Naive thymus-derived CD8-positive, alpha-beta T cell (primary cell): Measurements from ENCODE around the gene MAML3. TPM values are rescaled to one million over a fixed set of nuclear protein-coding genes. Genes with fewer than 3 reads are reported as not detected.

Source experiments
- ATAC-seq, 2 donors: fragments of 150-1000 bp; cut with Tn5 transposase in 1 of 2; sonication (Bioruptor Pico), chemical (Tn5 transposase) in 1 of 2; 1 replicate in 1 of 2; 2 replicates in 1 of 2; pipeline ENCODE4 v1.10.0; 2021; ENCODE audit warnings: mild to moderate bottlenecking in 2 of 2, moderate library complexity in 2 of 2
- POLR2A ChIA-PET: fragments of 350-600 bp; sonication (Branson Sonifier 250); formaldehyde crosslinking; loops from one replicate; lab custom pipeline; 2021; ENCODE audit warnings: antibody characterized with exemption; lab: Charles Lee
- DNase-seq, 10 donors: peaks; one replicate each; pipeline versions ENCODE4 v3.0.0 to v3.0.0-alpha.2; 2020 to 2022
- H3K27ac Mint-ChIP-seq, 10 donors: one replicate each; pipeline ENCODE4 v1.8.0; 2020 to 2022; ENCODE audit warnings: mild to moderate bottlenecking in 10 of 10, mixed read lengths in 10 of 10, moderate library complexity in 4 of 10, inconsistent platforms in 1 of 10
- H3K27me3 Mint-ChIP-seq, 5 donors: one replicate each; pipeline ENCODE4 v1.8.0; 2021 to 2022; ENCODE audit warnings: mixed read lengths in 5 of 5
- H3K36me3 Mint-ChIP-seq, 3 donors: one replicate each; pipeline ENCODE4 v1.8.0; 2020 to 2022; ENCODE audit warnings: mixed read lengths in 3 of 3, mild to moderate bottlenecking in 2 of 3, inconsistent platforms in 1 of 3
- H3K4me1 Mint-ChIP-seq, 4 donors: one replicate each; pipeline ENCODE4 v1.8.0; 2021 to 2022; ENCODE audit warnings: mixed read lengths in 4 of 4
- H3K4me3 Mint-ChIP-seq, 10 donors: one replicate each; pipeline ENCODE4 v1.8.0; 2020 to 2022; ENCODE audit warnings: mild to moderate bottlenecking in 10 of 10, mixed read lengths in 10 of 10, moderate library complexity in 6 of 10, inconsistent platforms in 1 of 10
- H3K9me3 Mint-ChIP-seq, 9 donors: one replicate each; pipeline ENCODE4 v1.8.0; 2020 to 2022; ENCODE audit warnings: mixed read lengths in 9 of 9, mild to moderate bottlenecking in 3 of 9, inconsistent platforms in 1 of 9, moderate library complexity in 1 of 9
- polyA plus RNA-seq, 3 donors: library from polyadenylated mRNA; unstranded; fragments of 300-500 nt; fragmentation: Illumina TruSeq; gene quantifications; one replicate each; pipeline ENCODE4 v1.2.3, GENCODE V29; 2021
- total RNA-seq, 8 experiments: library from RNA in 2 of 8; stranded (reverse) in 2 of 8; gene quantifications; one replicate each; pipeline ENCODE4 v1.2.3 and lab custom pipeline; 2021 to 2026

Gene MAML3
- total RNA-seq (1 to 10 TPM; 4.9 to 5.3 TPM), polyA plus RNA-seq (1 to 10 TPM in 2 of 3 donors, under 1 TPM in 1; 0.51 to 1.6 (median 1.4) TPM), total RNA-seq (lab: John Stamatoyannopoulos, UW) (10.6 to 32.8 (median 18.2) reads per million in 6 experiments)

DNA sequence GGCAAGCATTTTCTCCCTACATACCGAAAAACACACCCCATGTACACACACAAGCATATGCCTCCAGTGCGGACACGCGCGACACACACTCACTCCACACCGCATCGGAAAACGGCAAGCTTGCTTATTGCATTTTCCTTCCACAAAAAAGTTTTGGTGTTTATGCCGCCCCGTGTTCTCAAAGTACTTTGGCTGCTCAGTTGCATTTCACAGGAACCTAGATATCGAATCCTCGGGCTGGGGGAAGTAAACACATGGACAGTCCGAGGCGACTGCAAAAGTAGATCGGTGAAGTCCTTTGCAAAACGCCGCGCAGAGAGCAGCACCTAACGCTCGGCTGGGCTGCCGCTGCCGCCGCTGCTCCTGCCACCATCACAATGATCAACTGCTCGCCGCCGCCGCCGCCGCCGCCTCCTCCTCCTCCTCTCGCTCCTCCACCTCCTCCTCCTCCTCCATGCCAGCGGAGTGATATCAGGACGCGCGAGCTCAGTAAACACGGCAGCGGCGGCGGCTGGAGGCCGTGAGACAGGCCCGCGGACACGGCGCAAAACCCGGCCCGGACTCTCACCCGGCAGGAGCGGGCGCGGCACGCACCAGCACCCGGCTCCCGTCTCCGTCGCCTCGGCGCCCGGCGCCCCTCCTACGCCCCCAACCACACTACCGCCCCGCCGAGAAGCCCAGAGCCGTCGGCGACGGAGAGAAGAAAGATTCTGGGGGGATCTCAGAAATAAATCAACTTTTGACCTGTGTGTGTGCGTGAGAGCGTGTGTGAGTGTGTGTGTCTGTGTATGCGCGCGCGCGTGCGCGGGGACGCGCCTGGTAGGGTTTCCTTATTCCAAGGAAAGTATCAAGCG lies at the start of gene MAML3:
Gene MAML3, minus strand, starts transcription at position 467 of the 854 bp plus-strand sequence. CDS start 857 bp downstream, outside the sequence.
- POLR2A ChIA-PET: interaction anchor here (0.6 to 5.6 kb wide), 17 partner anchors 8 to 689 kb away, joined by 3 to 76 read pairs (median 5); partner anchors contain the start of gene SCOC
- ATAC-seq (peak; percentile 15 to 20), DNase-seq (peak; percentile 71 to 94 (median 84))
- Mint-ChIP-seq H3K9me3 (no peaks in the 10 kb centered on the region), H3K4me3 (peak within 1 kb of the TSS; percentile 93 to 100 (median 98)), H3K27ac (peak within 1 kb of the TSS; percentile 87 to 96 (median 91)), H3K27me3 (no peaks in the 10 kb centered on the region), H3K36me3 (peaks cover 0 to 2% (median 0%) of the 10 kb centered on the region in 3 donors), H3K4me1 (peaks cover 10 to 56% (median 33%) of the 10 kb centered on the region in 4 donors)

DNA sequence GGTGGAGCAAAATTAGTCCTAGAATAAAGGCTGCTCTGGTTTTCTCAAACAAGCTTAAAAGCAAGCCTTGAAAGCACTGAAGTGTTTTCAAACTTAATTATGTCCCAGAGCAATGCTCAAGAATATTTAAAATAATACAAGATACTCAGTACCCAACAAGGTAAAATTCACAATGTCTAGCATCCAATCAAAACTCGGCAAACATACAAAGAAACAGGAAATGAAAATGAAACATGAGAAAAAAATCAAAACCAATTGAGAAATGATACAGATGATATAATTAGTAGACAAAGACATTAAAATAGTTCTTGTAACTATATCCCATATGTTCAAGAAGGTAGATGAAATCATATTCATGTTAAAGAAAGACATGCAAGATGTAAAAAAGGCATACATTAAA lies 45.0 kb upstream of the MAML3 start:
- no peak overlapping the region for H3K27ac Mint-ChIP-seq
- H3K36me3 Mint-ChIP-seq: peaks cover 0 to 8% (median 6%) of the 10 kb centered on the region in 3 donors
- no peak for ATAC-seq
- no peak overlapping the region for H3K4me3 Mint-ChIP-seq
- DNase-seq: no peak
- peaks cover 0 to 9% (median 3%) of the 10 kb centered on the region in 5 donors for H3K27me3 Mint-ChIP-seq
- H3K4me1 Mint-ChIP-seq: no peaks in the 10 kb centered on the region
- POLR2A ChIA-PET: no interaction called here
- H3K9me3 Mint-ChIP-seq: peaks cover 3 to 37% (median 11%) of the 10 kb centered on the region in 9 donors

DNA sequence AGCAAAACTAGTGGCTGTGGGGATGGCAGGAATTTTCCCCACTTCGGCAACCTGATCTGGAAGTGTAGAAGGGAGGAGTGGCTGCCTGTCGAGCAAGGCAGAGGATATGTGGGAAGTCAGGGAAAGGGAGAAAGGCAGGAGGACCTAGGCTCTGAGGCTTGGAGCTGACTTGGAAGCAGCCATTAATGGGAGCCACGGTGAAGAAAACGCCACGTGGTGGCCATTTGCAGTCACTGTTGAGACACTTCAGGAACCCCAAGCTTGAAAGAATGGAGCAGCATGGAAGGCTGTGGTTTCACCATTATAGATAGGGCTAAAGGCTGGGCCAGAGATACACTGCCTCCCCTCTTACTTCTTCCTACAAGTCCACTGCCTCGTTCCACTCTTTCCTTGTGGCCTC lies 41.8 kb upstream of the MAML3 start:
- no peak for ATAC-seq
- no peak for DNase-seq
- Mint-ChIP-seq H3K36me3 (peaks cover 0 to 6% (median 4%) of the 10 kb centered on the region in 3 donors), H3K9me3 (peaks cover 3 to 31% (median 10%) of the 10 kb centered on the region in 9 donors), H3K4me1 (no peaks in the 10 kb centered on the region), H3K27ac (peak overlapping the region in 1 of 10 donors; percentile 10), H3K4me3 (no peak overlapping the region), H3K27me3 (peaks cover 0 to 5% (median 3%) of the 10 kb centered on the region in 5 donors)
- POLR2A ChIA-PET: no interaction called here

DNA sequence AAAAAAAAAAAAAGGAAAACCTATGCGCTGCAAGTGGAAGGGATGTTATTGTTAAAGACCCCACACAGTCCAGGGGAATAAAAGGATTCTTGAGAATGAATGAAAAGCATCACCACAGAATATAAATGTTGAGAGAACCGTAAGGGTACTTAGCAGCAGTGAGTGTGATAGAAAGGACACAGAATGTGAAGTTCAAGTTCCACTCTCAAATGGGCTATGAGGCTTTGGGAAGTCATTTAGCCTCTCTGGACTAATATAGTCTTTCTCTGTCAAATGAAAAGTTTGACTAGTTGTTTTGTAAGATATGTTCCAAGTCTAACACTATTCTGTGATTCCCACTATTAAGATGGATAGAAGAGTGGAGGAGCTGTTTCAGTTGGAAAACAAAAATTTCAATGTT lies 35.8 kb upstream of the MAML3 start:
- DNase-seq: no peak
- Mint-ChIP-seq H3K36me3 (no peaks in the 10 kb centered on the region), H3K27me3 (peaks cover 0 to 2% (median 0%) of the 10 kb centered on the region in 5 donors)

DNA sequence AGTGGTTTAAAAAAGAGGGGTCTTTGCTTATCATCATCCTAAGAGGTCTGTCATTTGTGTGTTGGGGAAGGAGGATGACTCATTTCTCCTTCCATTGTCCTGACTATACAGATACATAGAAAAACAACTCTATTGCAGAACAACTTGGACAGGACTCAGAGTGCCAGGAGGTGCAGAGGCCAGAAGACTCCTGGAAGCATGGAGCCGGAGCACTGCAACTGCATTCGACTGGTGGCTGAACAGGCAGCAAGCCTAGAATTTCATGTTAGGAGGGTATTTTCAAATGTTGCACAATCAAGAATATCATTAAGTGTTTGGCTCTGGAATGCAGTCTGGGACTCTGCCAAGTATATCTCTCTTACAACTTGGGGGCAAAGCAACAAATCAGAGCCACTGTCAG lies 35.0 kb upstream of the MAML3 start:
- no peak for ATAC-seq
- H3K4me1 Mint-ChIP-seq: no peaks in the 10 kb centered on the region
- no peak for DNase-seq
- POLR2A ChIA-PET: no interaction called here
- no peak overlapping the region for H3K27ac Mint-ChIP-seq
- H3K4me3 Mint-ChIP-seq: no peak overlapping the region
- no peaks in the 10 kb centered on the region for H3K9me3 Mint-ChIP-seq
- no peaks in the 10 kb centered on the region for H3K36me3 Mint-ChIP-seq
- H3K27me3 Mint-ChIP-seq: peaks cover 0 to 2% (median 0%) of the 10 kb centered on the region in 5 donors

More for the DNA sequence above, 35.8 kb upstream of the MAML3 start:
- Mint-ChIP-seq H3K4me1 (no peaks in the 10 kb centered on the region), H3K9me3 (no peaks in the 10 kb centered on the region), H3K27ac (no peak overlapping the region), H3K4me3 (no peak overlapping the region)
- ATAC-seq: no peak
- POLR2A ChIA-PET: no interaction called here

DNA sequence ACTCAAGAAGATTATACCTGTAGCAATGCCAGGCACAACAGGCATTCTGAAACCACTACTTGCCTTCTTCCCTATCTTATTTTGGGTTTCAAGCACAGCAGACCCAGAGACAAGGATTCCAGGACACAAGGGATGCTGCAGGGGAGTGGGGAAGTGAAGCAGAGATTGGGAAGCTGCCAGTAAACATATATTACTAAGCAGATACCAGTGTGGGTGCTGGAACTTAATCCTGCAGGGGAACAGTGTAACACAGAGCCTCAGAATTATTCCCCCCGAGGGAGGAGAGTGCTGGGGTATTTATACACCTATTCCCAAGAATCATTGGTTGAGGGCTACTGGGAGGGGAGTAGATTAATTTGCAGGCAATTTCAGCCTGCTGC lies 33.3 kb upstream of the MAML3 start:
- Mint-ChIP-seq H3K4me1 (no peaks in the 10 kb centered on the region), H3K27ac (peak overlapping the region in 1 of 10 donors; percentile 23), H3K9me3 (no peaks in the 10 kb centered on the region), H3K36me3 (no peaks in the 10 kb centered on the region), H3K4me3 (no peak overlapping the region), H3K27me3 (peaks cover 0 to 2% (median 0%) of the 10 kb centered on the region in 5 donors)
- no peak for ATAC-seq
- POLR2A ChIA-PET: interaction anchor here (0.5 kb wide), 1 partner anchor 13 kb away, joined by 3 read pairs; no protein-coding TSS in a partner anchor
- no peak for DNase-seq

DNA sequence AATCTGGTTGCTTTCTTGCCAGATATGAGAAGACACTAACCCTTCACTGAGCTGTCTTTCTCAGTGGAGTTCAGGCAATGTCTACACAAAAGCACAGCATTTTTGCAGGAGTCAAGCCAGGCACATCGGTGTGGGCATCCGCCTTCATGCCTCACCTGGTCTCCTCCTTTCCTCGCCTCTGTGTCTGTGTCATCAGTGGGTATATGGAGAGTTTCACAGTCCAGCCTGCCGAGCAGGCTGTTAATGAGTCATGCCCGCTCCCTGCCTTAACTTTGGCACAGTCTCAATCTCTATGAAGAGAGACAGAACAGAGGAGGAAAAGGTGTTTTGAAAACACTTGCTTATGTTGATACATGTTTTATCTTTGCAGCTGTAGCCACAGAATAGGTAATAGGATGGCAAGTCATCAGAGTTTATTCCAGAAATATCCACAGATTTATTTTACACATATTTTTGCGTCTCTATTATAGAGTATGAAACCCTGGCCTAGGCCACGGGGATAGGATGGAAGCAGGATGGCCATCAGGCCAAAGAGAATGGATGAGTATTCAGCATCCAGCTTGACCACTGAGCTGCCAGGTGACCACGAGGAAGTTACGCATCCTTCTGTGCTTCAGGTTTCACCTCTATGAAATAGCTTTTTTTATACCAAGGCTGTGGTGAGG lies 32.8 kb upstream of the MAML3 start:
- peaks cover 0 to 2% (median 0%) of the 10 kb centered on the region in 5 donors for H3K27me3 Mint-ChIP-seq
- H3K4me3 Mint-ChIP-seq: no peak overlapping the region
- no peaks in the 10 kb centered on the region for H3K36me3 Mint-ChIP-seq
- ATAC-seq: no peak
- DNase-seq: no peak
- POLR2A ChIA-PET: interaction anchor here (0.5 kb wide), 1 partner anchor 13 kb away, joined by 3 read pairs; no protein-coding TSS in a partner anchor
- no peaks in the 10 kb centered on the region for H3K9me3 Mint-ChIP-seq
- H3K4me1 Mint-ChIP-seq: no peaks in the 10 kb centered on the region
- peak overlapping the region in 1 of 10 donors; percentile 23 for H3K27ac Mint-ChIP-seq

DNA sequence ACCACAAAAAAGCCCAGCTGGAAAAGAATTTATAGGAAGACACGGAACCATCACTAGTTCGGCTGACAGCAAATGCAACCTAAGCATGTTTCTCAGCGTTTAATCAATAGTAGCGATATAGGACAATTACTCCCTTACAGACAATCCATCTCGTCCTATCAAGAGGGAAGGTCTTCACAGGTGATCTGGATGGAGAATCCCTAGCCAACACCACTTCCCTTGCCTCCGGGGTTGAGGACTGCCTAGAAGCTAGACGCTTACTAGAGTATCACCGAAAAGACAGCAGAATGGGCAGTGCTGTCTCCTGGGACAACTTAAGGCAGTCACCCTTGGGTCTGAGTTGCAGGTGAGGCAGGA lies 32.1 kb upstream of the MAML3 start:
- Mint-ChIP-seq H3K4me1 (no peaks in the 10 kb centered on the region), H3K27me3 (peaks cover 0 to 2% (median 0%) of the 10 kb centered on the region in 5 donors), H3K4me3 (no peak overlapping the region), H3K36me3 (no peaks in the 10 kb centered on the region), H3K9me3 (no peaks in the 10 kb centered on the region), H3K27ac (no peak overlapping the region)
- no peak for DNase-seq
- POLR2A ChIA-PET: no interaction called here
- no peak for ATAC-seq

DNA sequence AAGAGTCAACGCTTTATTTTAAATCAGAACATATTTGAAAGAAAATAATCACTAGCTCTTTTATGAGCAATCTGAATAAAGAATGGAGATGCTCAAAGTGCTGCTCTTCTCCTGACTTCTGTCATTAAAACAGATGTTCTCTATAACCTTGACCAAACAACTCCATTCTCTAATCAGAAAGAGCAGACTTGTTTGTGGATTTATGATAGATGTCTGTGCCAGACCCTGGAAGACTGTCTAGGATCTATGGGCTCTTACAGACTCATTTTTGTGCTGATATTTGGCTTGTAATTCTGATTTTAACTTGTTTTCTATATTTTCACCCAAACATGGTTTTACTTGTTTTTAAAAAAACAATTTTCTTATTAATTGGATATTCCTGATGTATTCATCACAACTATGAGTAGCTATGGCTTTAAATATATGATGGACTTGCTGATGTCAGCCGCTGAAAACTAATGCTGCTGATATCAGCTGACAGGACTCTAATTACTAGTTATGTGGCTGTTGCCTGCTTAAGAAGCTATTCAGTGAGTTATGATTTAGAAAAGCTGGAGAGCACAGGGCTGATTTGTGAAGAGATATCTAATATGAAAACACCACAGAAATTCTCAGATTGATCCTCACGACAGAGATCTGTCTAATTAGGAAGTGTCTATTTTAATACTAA lies 31.6 kb upstream of the MAML3 start:
- H3K4me3 Mint-ChIP-seq: no peak overlapping the region
- H3K27ac Mint-ChIP-seq: no peak overlapping the region
- H3K36me3 Mint-ChIP-seq: no peaks in the 10 kb centered on the region
- no peaks in the 10 kb centered on the region for H3K4me1 Mint-ChIP-seq
- no peak for DNase-seq
- H3K9me3 Mint-ChIP-seq: no peaks in the 10 kb centered on the region
- ATAC-seq: no peak
- peaks cover 0 to 2% (median 0%) of the 10 kb centered on the region in 5 donors for H3K27me3 Mint-ChIP-seq
- POLR2A ChIA-PET: no interaction called here

DNA sequence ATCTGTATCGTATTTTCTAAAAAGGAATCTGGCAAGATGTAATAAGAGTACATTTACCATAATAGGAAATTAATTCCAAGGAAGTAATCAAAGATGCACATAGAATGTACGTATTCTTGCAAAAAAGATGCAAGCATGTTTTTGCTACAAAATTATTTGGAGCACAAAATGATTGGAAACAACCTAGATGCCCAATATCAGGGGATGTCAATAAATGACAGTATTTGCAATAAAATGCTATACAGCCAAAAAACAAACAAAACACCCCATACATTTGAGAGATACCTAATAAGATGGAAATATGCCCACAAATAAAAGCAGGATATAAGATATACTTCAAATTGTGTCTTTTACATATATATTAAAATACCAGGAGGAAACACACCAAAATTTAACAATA lies 29.3 kb upstream of the MAML3 start:
- no peak for ATAC-seq
- no peaks in the 10 kb centered on the region for H3K4me1 Mint-ChIP-seq
- H3K27me3 Mint-ChIP-seq: peaks cover 0 to 3% (median 0%) of the 10 kb centered on the region in 5 donors
- H3K36me3 Mint-ChIP-seq: no peaks in the 10 kb centered on the region
- no peaks in the 10 kb centered on the region for H3K9me3 Mint-ChIP-seq
- POLR2A ChIA-PET: no interaction called here
- H3K4me3 Mint-ChIP-seq: no peak overlapping the region
- no peak for DNase-seq
- no peak overlapping the region for H3K27ac Mint-ChIP-seq

DNA sequence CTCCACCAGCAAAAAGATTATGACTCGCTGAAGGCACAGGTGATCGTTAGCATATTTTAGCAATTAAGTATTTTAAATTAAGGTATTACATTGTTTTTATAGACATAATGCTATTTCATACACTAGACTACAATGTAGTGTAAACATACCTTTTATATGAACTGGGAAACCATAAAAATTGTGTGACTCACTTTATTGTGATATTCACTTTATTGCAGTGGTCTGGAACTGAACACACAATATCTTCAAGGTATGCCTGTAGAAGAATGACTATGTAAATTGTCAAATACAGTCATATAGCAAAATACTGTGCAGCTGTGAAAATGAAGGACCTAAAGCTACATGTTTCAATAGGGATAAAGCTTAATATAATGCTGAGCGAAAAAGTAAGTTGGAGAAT lies 26.6 kb upstream of the MAML3 start:
- no peak for ATAC-seq
- POLR2A ChIA-PET: no interaction called here
- no peak overlapping the region for H3K4me3 Mint-ChIP-seq
- H3K27ac Mint-ChIP-seq: no peak overlapping the region
- no peak for DNase-seq
- H3K9me3 Mint-ChIP-seq: no peaks in the 10 kb centered on the region
- H3K36me3 Mint-ChIP-seq: no peaks in the 10 kb centered on the region
- no peaks in the 10 kb centered on the region for H3K4me1 Mint-ChIP-seq
- peaks cover 0 to 9% (median 2%) of the 10 kb centered on the region in 5 donors for H3K27me3 Mint-ChIP-seq

DNA sequence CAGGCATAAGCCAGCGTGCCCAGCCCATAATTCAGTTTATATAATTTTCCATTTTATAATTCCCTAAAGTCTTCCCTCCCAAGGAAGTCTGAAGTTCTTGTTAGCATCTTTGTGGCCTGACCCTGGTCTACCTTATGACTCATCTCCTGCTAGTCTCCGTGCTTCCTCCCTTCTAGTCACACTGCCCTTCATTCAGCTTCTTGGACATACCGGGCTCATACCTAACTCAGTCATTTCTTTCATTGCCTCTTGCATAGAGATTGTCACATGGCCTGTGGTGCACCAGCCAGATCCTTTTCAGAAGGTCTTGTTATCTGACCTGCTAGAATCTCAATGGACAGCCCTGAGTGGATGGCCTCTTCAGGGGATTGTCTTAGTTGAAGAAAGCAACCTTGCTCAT lies 22.8 kb upstream of the MAML3 start:
- no peak overlapping the region for H3K27ac Mint-ChIP-seq
- H3K27me3 Mint-ChIP-seq: peaks cover 0 to 9% (median 2%) of the 10 kb centered on the region in 5 donors
- no peaks in the 10 kb centered on the region for H3K36me3 Mint-ChIP-seq
- no peaks in the 10 kb centered on the region for H3K4me1 Mint-ChIP-seq
- no peaks in the 10 kb centered on the region for H3K9me3 Mint-ChIP-seq
- no peak for ATAC-seq
- no peak for DNase-seq
- no peak overlapping the region for H3K4me3 Mint-ChIP-seq
- POLR2A ChIA-PET: no interaction called here
